Measurements from ENCODE around the gene MCM3AP.

DNA sequence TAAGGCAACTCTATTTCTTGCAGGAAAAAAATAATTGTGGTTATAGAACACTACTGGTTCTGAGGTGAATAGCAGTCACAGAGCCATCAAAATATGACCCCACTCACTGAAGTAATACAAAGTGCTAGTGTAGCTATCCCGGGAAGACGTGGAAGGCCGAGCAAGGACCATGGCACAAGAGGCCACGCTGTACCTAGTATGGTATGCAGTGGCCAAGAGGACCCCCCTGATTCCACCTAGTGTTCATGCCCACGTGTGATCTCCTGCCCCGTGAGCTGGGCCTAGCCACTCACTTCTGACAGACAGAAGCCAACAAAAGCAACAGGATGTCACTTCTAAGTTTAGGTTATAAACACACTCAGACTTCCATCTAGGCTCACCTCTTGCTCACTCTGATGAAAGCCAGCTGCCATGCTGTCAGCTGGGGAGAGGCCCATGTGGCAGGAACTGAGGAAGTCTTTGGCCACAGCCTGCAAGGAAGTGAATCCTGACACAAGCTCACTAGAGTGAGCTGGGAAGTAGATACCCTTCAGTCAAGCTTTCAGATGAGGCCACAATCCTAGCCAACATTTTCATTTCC is 35.2 kb downstream of the MCM3AP start:
- TF ChIP-seq, protein P1, sequence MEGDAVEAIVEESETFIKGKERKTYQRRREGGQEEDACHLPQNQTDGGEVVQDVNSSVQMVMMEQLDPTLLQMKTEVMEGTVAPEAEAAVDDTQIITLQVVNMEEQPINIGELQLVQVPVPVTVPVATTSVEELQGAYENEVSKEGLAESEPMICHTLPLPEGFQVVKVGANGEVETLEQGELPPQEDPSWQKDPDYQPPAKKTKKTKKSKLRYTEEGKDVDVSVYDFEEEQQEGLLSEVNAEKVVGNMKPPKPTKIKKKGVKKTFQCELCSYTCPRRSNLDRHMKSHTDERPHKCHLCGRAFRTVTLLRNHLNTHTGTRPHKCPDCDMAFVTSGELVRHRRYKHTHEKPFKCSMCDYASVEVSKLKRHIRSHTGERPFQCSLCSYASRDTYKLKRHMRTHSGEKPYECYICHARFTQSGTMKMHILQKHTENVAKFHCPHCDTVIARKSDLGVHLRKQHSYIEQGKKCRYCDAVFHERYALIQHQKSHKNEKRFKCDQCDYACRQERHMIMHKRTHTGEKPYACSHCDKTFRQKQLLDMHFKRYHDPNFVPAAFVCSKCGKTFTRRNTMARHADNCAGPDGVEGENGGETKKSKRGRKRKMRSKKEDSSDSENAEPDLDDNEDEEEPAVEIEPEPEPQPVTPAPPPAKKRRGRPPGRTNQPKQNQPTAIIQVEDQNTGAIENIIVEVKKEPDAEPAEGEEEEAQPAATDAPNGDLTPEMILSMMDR (conservative IDR thresholded peaks at IDR 0.05; ENCODE audit: low read depth, low read length): no peak
- TF ChIP-seq EZH2 (IDR thresholded peaks at IDR 0.05; ENCODE audit: low read length, unreplicated experiment) (no peak), EZH2phosphoT487 (IDR thresholded peaks at IDR 0.05; ENCODE audit: borderline replicate concordance, low read length) (no peak)
